ENCODE data around the gene CEP131. TPM values are rescaled to one million over a fixed set of nuclear protein-coding genes. Genes with fewer than 3 reads are reported as not detected.

CEP131 gene
- total and polyA plus RNA-seq, 2 of the 8 experiments (the other 6 are each of a cell fraction or from before 2014, with no cell fraction given): 5.9 to 23.2 TPM

- Histone ChIP-seq H3K36me3 (ENCODE audit: control insufficient read depth in 2 of 4, insufficient read depth in 4 of 4, low read length in 3 of 4) (peaks cover 2 to 23% (median 5%) of the 10 kb centered on the region in 4 experiments; a peak in 3 of 8 replicates), H3K56ac (replicated peaks; ENCODE audit: insufficient read length, low read depth, low read length) (no peak overlapping the region), H4K91ac (replicated peaks; ENCODE audit: insufficient read length, low read length) (no peak overlapping the region), H4K20me1 (replicated peaks in 1 of 2; ENCODE audit: control insufficient read depth in 1 of 2, insufficient read depth in 2 of 2, low read length in 2 of 2) (peaks cover 0 to 8% of the 10 kb centered on the region in 2 experiments), H3K4me2 (ENCODE audit: insufficient read depth in 1 of 2, low read depth in 2 of 2, low read length in 2 of 2) (no peak overlapping the region), H3K9me3 (ENCODE audit: insufficient read depth in 2 of 2, low read depth in 1 of 2, low read length in 1 of 2) (no peaks in the 10 kb centered on the region), H2BK20ac (ENCODE audit: low read length) (no peak overlapping the region), H3K23ac (ENCODE audit: insufficient read length) (no peak overlapping the region), H3K9ac (replicated peaks in 1 of 4; ENCODE audit: extremely low read depth in 1 of 4, low read depth in 3 of 4, low read length in 3 of 4) (no peak overlapping the region), H2BK120ac (replicated peaks; ENCODE audit: low read depth, low read length) (no peak overlapping the region), H3K23me2 (ENCODE audit: low read depth, low read length) (no peaks in the 10 kb centered on the region), H3K27ac (ENCODE audit: low read depth, low read length) (no peak overlapping the region), H3K4me3 (ENCODE audit: extremely low read depth in 1 of 4, insufficient read depth in 2 of 4, low read depth in 3 of 4, low read length in 4 of 4) (no peak overlapping the region), H3K18ac (ENCODE audit: extremely low read depth, low read length) (no peak overlapping the region), H2AFZ (ENCODE audit: low read length) (no peak overlapping the region), H2BK15ac (ENCODE audit: low read length) (no peak overlapping the region), H2AK5ac (ENCODE audit: low read depth, low read length) (no peak overlapping the region), H4K5ac (ENCODE audit: insufficient read length, low read depth, low read length) (no peak overlapping the region), H4K8ac (ENCODE audit: extremely low read depth, insufficient read depth, low read length) (no peak overlapping the region), H2BK5ac (ENCODE audit: low read depth, low read length) (no peak overlapping the region), H3K4ac (replicated peaks; ENCODE audit: insufficient read length, low read depth, low read length) (no peak overlapping the region), H3K4me1 (replicated peaks in 1 of 4; ENCODE audit: control insufficient read depth in 3 of 4, insufficient read depth in 4 of 4, low read length in 3 of 4) (no peaks in the 10 kb centered on the region; a peak in 1 of 7 replicates), H3K27me3 (replicated peaks in 1 of 4; ENCODE audit: control insufficient read depth in 3 of 4, extremely low read depth in 1 of 4, insufficient read depth in 3 of 4, low read length in 3 of 4) (no peaks in the 10 kb centered on the region), H3K79me1 (ENCODE audit: low read depth, low read length) (no peaks in the 10 kb centered on the region), H3K79me2 (ENCODE audit: control insufficient read depth in 1 of 2, insufficient read depth in 2 of 2, low read length in 2 of 2) (no peaks in the 10 kb centered on the region), H2BK12ac (ENCODE audit: low read depth, low read length) (no peak overlapping the region), H3K14ac (ENCODE audit: insufficient read length) (no peak overlapping the region)
- FAIRE-seq (no peak), DNase-seq (ENCODE audit: low read depth in 1 of 2, low spot score in 2 of 2) (no peak)
- TF ChIP-seq TCF12 (IDR thresholded peaks at IDR 0.05; ENCODE audit: low read depth, low read length) (no peak), CREB1 (IDR thresholded peaks at IDR 0.05) (no peak), HDAC6 (IDR thresholded peaks at IDR 0.05; ENCODE audit: low read depth, low read length) (no peak), SRF (IDR thresholded peaks at IDR 0.05; ENCODE audit: low read depth, low read length) (no peak), BCL11A (IDR thresholded peaks at IDR 0.05; ENCODE audit: low read depth in 2 of 2, low read length in 2 of 2) (no peak), POLR2AphosphoS5 (IDR thresholded peaks at IDR 0.05; ENCODE audit: low read depth, low read length) (no peak), GTF2F1 (IDR thresholded peaks at IDR 0.05; ENCODE audit: borderline replicate concordance, low read depth, low read length) (no peak), KDM4A (IDR thresholded peaks at IDR 0.05; ENCODE audit: low read depth, low read length, severe bottlenecking) (no peak), BRCA1 (IDR thresholded peaks at IDR 0.05; ENCODE audit: low read depth, low read length) (no peak)
- ChIA-PET POLR2A (ENCODE audit: partially characterized antibody) (interaction anchor here (1.3 to 1.6 kb wide), 3 partner anchors 23 to 45 kb away, joined by 3 to 4 read pairs (median 3); partner anchors contain the start of gene CEP131), CTCF (ENCODE audit: partially characterized antibody) (interaction anchor here (0.9 to 3.0 kb wide), 18 partner anchors 10 to 122 kb away, joined by 3 to 25 read pairs (median 4); partner anchors contain the start of genes AATK, CEP131 and PVALEF)
- 90% methylated on average over 18 of the region's 18 CpGs; no CpG with 5 or more reads in 1 of the 2 experiments for WGBS, 2 experiments (ENCODE audit: extremely low coverage in 1 of 2, insufficient coverage in 1 of 2, insufficient read length in 1 of 2, insufficient replicate concordance in 2 of 2, low coverage in 1 of 2, low lambda C conversion rate in 2 of 2, missing lambda C conversion rate in 1 of 2)
Observed at GRCh38 chr17:81200201-81200600, 22.6 kb downstream of the CEP131 start.

Measured in H1 (cell line).